Central memory CD8-positive, alpha-beta T cell (primary cell): ENCODE data around the gene GP1BA.
"Not testable (repeated sequence)": the region's sequence is repeated elsewhere in the genome, so short reads cannot be mapped to it uniquely, and the experiment has no call there.

Source experiments
- ATAC-seq: fragments of 150-1000 bp; cut with Tn5 transposase; replicated peaks from 2 replicates; pipeline ENCODE4 v1.10.0; 2022; ENCODE audit warnings: mild to moderate bottlenecking, moderate FRiP score, moderate number of reproducible peaks; ENCODE audit not compliant: poor library complexity, severe bottlenecking; ENCODE audit errors: extremely low read depth
- DNase-seq, 2 donors: peaks; one replicate each; pipeline ENCODE4 v3.0.0; 2021; ENCODE audit warnings: low spot score in 2 of 2
- H3K27ac Mint-ChIP-seq: one replicate; pipeline ENCODE4 v1.8.0; 2022; ENCODE audit warnings: low read depth, mild to moderate bottlenecking, moderate library complexity, mixed read lengths
- H3K27me3 Mint-ChIP-seq: one replicate; pipeline ENCODE4 v1.8.0; 2022; ENCODE audit warnings: mixed read lengths
- H3K36me3 Mint-ChIP-seq: one replicate; pipeline ENCODE4 v1.8.0; 2022; ENCODE audit warnings: mild to moderate bottlenecking, moderate library complexity, mixed read lengths; ENCODE audit not compliant: insufficient read depth
- H3K4me1 Mint-ChIP-seq: one replicate; pipeline ENCODE4 v1.8.0; 2022; ENCODE audit warnings: mixed read lengths
- H3K4me3 Mint-ChIP-seq: one replicate; pipeline ENCODE4 v1.8.0; 2022; ENCODE audit warnings: mild to moderate bottlenecking, moderate library complexity, mixed read lengths
- H3K9me3 Mint-ChIP-seq: one replicate; pipeline ENCODE4 v1.8.0; 2022; ENCODE audit warnings: mixed read lengths

Gene GP1BA

DNA sequence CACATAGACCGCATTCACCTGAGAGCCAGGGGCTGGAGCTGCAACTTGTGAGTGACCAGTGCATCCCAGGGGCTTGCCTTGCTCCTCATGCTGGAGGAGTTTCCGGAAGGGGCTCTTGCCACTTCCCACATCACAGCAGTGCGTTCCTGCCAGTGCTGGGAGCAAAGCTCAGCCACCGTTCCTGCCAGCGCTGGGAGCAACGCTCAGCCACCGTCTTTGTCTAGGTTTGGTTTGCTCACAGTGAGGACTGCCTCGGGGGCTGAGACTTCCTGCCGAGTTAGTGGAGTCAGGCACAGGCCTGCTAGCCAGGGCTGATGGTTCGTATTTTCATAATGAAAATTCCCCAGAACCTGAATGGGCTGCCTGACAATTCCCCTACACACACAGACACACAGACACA lies 23.8 kb upstream of the GP1BA start:
- no peaks in the 10 kb centered on the region for H3K9me3 Mint-ChIP-seq
- peaks cover 6% of the 10 kb centered on the region for H3K4me1 Mint-ChIP-seq
- H3K27me3 Mint-ChIP-seq, result no peaks in the 10 kb centered on the region
- no peak for ATAC-seq
- no peak for DNase-seq
- no peak overlapping the region for H3K4me3 Mint-ChIP-seq
- peaks cover 12% of the 10 kb centered on the region for H3K36me3 Mint-ChIP-seq
- no peak overlapping the region for H3K27ac Mint-ChIP-seq

- Mint-ChIP-seq H3K4me1 (peaks cover under 1% of the 10 kb centered on the region), H3K9me3 (no peaks in the 10 kb centered on the region), H3K36me3 (peaks cover 8% of the 10 kb centered on the region), H3K4me3 (no peak overlapping the region), H3K27me3 (no peaks in the 10 kb centered on the region), H3K27ac (no peak overlapping the region)
- DNase-seq (peak; percentile 57 to 62), ATAC-seq (peak; percentile 83)
Measured at GRCh38 chr17:4908711-4909496, 23.2 kb upstream of the GP1BA start.

- H3K4me3 Mint-ChIP-seq, result no peak overlapping the region
- no peaks in the 10 kb centered on the region for H3K36me3 Mint-ChIP-seq
- no peaks in the 10 kb centered on the region for H3K9me3 Mint-ChIP-seq
- no peaks in the 10 kb centered on the region for H3K27me3 Mint-ChIP-seq
- no peaks in the 10 kb centered on the region for H3K4me1 Mint-ChIP-seq
- H3K27ac Mint-ChIP-seq, result no peak overlapping the region
- no peak for ATAC-seq
- DNase-seq, result no peak
Measured at GRCh38 chr17:4913994-4914393, 18.1 kb upstream of the GP1BA start.

DNA sequence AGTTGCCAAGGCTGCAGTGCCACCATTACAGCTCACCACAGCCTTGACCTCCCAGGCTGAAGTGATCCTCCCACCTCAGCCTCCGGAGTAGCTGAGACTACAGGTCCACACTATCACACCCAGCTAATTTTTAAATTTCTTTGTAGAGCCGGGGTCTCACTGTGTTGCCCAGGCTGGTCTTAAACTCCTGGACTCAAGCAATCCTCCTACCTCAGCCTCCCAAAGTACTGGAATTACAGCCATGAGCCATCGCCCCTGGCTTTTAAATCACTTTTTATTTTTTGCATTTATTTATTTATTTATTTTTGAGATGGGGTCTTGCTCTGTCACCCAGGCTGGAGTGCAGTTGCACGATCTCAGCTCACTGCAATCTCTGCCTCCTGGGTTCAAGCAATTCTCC lies 17.5 kb upstream of the GP1BA start:
- DNase-seq, ATAC-seq, H3K4me3 Mint-ChIP-seq, H3K4me1 Mint-ChIP-seq, H3K36me3 Mint-ChIP-seq, H3K27me3 Mint-ChIP-seq, H3K27ac Mint-ChIP-seq, H3K9me3 Mint-ChIP-seq: not testable (repeated sequence)

- Mint-ChIP-seq H3K4me3 (no peak overlapping the region), H3K9me3 (no peaks in the 10 kb centered on the region), H3K27ac (no peak overlapping the region), H3K36me3 (no peaks in the 10 kb centered on the region), H3K4me1 (no peaks in the 10 kb centered on the region), H3K27me3 (no peaks in the 10 kb centered on the region)
- DNase-seq (no peak), ATAC-seq (no peak)
Measured at GRCh38 chr17:4919511-4920047, 12.5 kb upstream of the GP1BA start.

DNA sequence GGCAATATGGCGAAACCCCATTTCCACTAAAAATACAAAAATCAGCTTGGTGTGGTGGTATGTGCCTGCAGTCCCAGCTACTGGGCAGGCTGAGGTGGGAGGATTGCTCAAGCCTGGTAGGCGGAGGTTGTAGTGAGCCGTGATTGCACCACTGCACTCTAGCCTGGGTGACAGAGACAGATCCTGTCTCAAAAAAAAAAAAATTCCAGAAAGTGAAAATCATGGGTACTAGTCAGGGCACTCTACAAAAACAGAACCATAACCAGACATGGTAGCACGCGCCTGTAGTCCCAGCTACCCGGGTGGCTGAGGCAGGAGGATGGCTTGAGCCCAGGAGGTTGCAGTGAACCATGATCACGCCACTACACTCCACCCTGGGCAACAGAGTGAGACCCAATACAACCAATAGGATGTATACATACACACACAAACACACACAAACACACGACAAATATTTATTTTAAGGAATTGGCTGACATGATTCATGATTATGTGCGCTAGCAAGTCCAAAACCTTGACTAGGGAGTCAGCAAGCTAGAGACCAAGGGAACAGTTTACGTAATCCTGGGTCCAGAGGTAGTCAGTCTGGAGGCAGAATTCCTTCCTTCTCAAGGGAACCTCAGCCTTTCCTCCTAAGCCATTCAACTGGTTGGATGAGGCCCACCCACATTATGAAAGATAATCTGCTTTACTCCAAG lies 11.6 kb upstream of the GP1BA start:
- H3K27ac Mint-ChIP-seq, result no peak overlapping the region
- H3K4me1 Mint-ChIP-seq, result no peaks in the 10 kb centered on the region
- H3K9me3 Mint-ChIP-seq, result no peaks in the 10 kb centered on the region
- H3K27me3 Mint-ChIP-seq, result no peaks in the 10 kb centered on the region
- DNase-seq (no peak), ATAC-seq (no peak)
- no peaks in the 10 kb centered on the region for H3K36me3 Mint-ChIP-seq
- H3K4me3 Mint-ChIP-seq, result no peak overlapping the region

GRCh38 chr17:4921320-4921719 lies 10.8 kb upstream of the GP1BA start:
- Mint-ChIP-seq H3K9me3 (no peaks in the 10 kb centered on the region), H3K27ac (no peak overlapping the region), H3K4me1 (no peaks in the 10 kb centered on the region), H3K4me3 (no peak overlapping the region), H3K36me3 (no peaks in the 10 kb centered on the region), H3K27me3 (no peaks in the 10 kb centered on the region)
- no peak for DNase-seq
- no peak for ATAC-seq

DNA sequence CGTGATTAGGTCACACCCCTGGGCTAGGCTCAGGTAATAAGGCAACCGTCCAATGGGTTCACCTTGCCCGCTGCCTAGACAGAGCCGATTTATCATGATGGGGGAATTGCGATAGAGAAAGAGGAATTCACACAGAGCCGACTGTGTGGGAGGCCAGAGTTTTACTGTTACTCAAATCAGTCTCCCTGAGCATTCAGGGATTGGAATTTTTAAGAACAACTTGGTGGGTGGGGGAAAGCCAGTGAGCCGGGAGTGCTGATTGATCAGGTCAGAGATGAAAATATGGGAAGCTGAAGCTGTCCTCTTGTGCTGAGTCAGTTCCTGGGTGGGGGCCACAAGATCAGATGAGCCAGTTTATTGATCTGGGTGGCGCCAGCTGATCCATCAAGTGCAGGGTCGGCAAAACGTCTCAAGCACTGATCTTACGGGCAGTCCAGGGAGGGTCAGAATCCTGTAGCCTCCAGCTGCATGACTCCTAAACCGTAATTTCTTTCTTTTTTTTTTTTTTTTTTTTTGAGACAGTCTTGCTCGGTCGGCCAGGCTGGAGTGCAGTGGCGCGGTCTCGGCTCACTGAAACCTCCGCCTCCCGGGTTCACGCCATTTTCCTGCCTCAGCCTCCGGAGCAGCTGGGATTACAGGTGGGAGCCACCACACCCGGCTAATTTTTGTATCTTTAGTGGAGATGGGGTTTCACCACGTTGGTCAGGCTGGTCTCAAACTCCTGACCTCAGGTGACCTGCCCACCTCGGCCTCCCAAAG lies 5.3 kb upstream of the GP1BA start:
- not testable (repeated sequence) for DNase-seq, H3K4me3 Mint-ChIP-seq, H3K4me1 Mint-ChIP-seq, H3K9me3 Mint-ChIP-seq, H3K27me3 Mint-ChIP-seq, H3K27ac Mint-ChIP-seq, H3K36me3 Mint-ChIP-seq, ATAC-seq

DNA sequence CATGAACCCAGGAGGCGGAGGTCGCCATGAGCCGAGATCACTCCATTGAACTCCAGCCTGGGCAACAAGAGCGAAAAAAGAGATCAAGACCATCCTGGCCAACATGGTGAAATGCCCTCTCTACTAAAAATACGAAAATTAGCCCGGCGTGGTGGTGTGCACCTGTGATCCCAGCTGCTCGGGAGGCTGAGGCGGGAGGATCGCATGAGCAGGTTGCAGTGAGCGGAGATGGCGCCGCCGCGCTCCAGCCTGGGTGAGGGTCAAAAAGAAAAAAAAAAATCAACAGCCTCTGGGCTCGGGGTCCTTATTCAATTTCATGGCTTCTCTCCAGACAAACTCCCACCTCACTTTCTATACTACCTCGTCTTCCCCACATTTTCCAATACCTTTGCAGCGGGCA lies 3.2 kb upstream of the GP1BA start:
- Mint-ChIP-seq H3K36me3 (peaks cover 3% of the 10 kb centered on the region), H3K4me1 (peaks cover 20% of the 10 kb centered on the region), H3K27me3 (no peaks in the 10 kb centered on the region), H3K27ac (no peak overlapping the region), H3K4me3 (no peak overlapping the region), H3K9me3 (no peaks in the 10 kb centered on the region)
- ATAC-seq (no peak), DNase-seq (no peak)

GRCh38 chr17:4932756-4933155 lies 679 bp downstream of the GP1BA start:
- Mint-ChIP-seq H3K4me1 (peaks cover 44% of the 10 kb centered on the region), H3K27me3 (no peaks in the 10 kb centered on the region), H3K4me3 (no peak overlapping the region), H3K36me3 (peaks cover 11% of the 10 kb centered on the region), H3K27ac (no peak overlapping the region), H3K9me3 (no peaks in the 10 kb centered on the region)
- no peak for DNase-seq
- ATAC-seq, result no peak

- no peaks in the 10 kb centered on the region for H3K9me3 Mint-ChIP-seq
- peak overlapping the region; percentile 89 for H3K27ac Mint-ChIP-seq
- H3K36me3 Mint-ChIP-seq, result peaks cover 9% of the 10 kb centered on the region
- DNase-seq (no peak), ATAC-seq (no peak)
- H3K4me1 Mint-ChIP-seq, result peaks cover 49% of the 10 kb centered on the region
- H3K27me3 Mint-ChIP-seq, result no peaks in the 10 kb centered on the region
- peak overlapping the region; percentile 51 for H3K4me3 Mint-ChIP-seq
Measured at GRCh38 chr17:4933646-4934045, 1.6 kb downstream of the GP1BA start.

DNA sequence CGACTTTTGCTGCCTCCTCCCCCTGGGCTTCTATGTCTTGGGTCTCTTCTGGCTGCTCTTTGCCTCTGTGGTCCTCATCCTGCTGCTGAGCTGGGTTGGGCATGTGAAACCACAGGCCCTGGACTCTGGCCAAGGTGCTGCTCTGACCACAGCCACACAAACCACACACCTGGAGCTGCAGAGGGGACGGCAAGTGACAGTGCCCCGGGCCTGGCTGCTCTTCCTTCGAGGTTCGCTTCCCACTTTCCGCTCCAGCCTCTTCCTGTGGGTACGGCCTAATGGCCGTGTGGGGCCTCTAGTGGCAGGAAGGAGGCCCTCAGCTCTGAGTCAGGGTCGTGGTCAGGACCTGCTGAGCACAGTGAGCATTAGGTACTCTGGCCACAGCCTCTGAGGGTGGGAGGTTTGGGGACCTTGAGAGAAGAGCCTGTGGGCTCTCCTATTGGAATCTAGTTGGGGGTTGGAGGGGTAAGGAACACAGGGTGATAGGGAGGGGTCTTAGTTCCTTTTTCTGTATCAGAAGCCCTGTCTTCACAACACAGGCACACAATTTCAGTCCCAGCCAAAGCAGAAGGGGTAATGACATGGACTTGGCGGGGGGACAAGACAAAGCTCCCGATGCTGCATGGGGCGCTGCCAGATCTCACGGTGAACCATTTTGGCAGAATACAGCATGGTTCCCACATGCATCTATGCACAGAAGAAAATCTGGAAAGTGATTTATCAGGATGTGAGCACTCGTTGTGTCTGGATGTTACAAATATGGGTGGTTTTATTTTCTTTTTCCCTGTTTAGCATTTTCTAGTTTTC lies 2.3 kb downstream of the GP1BA start:
- Mint-ChIP-seq H3K27me3 (no peaks in the 10 kb centered on the region), H3K9me3 (no peaks in the 10 kb centered on the region), H3K4me1 (peaks cover 57% of the 10 kb centered on the region), H3K27ac (peak overlapping the region; percentile 89), H3K4me3 (peak overlapping the region; percentile 51), H3K36me3 (peaks cover 13% of the 10 kb centered on the region)
- ATAC-seq (no peak), DNase-seq (no peak)
